Right lobe of liver (tissue), 4 donors: ENCODE results near the gene VAV2.

Experiments used
- CTCF ChIP-seq, 4 donors: fragments of 200-600 bp in 3 of 4; fragments of 450-650 bp in 1 of 4; IDR thresholded peaks; one replicate each; pipeline versions ENCODE4 v1.5.1 to v1.8.0; 2016 to 2022; ENCODE audit warnings: antibody characterized with exemption in 4 of 4, mild to moderate bottlenecking in 2 of 4
- POLR2A ChIP-seq: fragments of 450-650 bp; IDR thresholded peaks from one replicate; pipeline ENCODE4 v1.6.1; 2017; ENCODE audit warnings: antibody characterized with exemption, mild to moderate bottlenecking
- donor health status: DM: no; HTN: no; CAD: no.
- donor health status: DM: no; HTN: no; CAD: no.
- donor health status: DM: no; HTN: yes; CAD: no.

DNA sequence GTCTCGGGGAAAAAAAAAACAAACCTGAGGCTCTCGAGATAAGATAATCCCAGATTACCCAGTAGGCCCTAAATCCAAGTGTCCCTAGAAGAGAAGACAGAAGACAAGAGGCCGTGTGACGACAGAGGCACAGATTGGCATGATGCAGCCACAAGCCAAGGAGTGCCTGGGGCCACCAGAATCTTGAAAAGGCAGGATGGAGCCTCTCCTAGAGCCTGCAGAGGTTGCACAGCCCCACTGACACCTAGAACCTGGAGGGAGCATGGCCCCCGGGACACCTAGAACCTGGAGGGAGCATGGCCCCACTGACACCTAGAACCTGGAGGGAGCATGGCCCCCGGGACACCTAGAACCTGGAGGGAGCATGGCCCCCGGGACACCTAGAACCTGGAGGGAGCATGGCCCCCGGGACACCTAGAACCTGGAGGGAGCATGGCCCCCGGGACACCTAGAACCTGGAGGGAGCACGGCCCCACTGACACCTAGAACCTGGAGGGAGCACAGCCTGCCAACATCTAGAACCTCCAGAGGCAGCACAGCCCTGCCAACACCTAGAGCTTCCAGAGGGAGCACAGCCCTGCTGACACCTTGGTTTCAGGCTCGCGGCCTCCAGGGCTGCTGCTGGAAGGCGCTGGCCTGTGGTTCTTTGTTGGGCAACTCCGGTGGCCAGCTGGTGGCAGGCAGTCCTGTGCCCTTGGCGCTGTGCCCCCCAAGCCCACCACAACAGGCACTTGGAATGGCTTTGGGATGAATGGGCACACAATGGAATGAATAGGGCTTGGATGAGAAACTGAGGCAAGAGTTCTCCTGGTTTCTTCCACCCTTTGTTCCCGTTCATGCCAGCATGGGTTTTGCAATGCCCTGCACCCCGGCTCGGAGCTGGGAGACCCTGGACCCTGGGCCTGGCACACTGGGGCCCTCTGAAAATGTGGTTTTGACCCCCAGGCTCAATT lies 39.2 kb downstream of the VAV2 start:
- TF ChIP-seq CTCF (IDR thresholded peaks at IDR 0.05) (no peak), POLR2A (no peak)
